ENCODE results near the gene TCP11L2. TPM values are rescaled to one million over a fixed set of nuclear protein-coding genes. Genes with fewer than 3 reads are reported as not detected.
"Not testable (repeated sequence)": the region's sequence is repeated elsewhere in the genome, so short reads cannot be mapped to it uniquely, and the experiment has no call there.

Gene TCP11L2
- total RNA-seq, 1 experiment from 2014 or later = 6.1 TPM

GRCh38 chr12:106380954-106381353, 78.4 kb downstream of the TCP11L2 start:
- no peaks in the 10 kb centered on the region for H3K4me1 Mint-ChIP-seq
- no CpG with 5 or more reads among the region's 1 CpG for WGBS (ENCODE audit: extremely low coverage, insufficient read length, low lambda C conversion rate)
- no peaks in the 10 kb centered on the region for H3K27me3 Mint-ChIP-seq (ENCODE audit: low read depth)
- no peaks in the 10 kb centered on the region for H3K27me3 ChIP-seq (ENCODE audit: insufficient read depth, low read length)
- H3K9me3 ChIP-seq (ENCODE audit: control insufficient read depth, low read depth, low read length) = no peaks in the 10 kb centered on the region
- no peak overlapping the region for H3K27ac Mint-ChIP-seq
- no peak overlapping the region for H3K4me3 Mint-ChIP-seq
- H4K20me1 ChIP-seq (ENCODE audit: control insufficient read depth, insufficient read depth, insufficient read length) = no peaks in the 10 kb centered on the region
- no peak overlapping the region for H4K8ac ChIP-seq (replicated peaks; ENCODE audit: insufficient read length, low read depth, low read length)
- H3K36me3 Mint-ChIP-seq (ENCODE audit: insufficient read depth in 1 of 3, low read depth in 3 of 3) = peaks cover 19 to 41% (median 20%) of the 10 kb centered on the region in 3 experiments
- no peak overlapping the region for H4K91ac ChIP-seq (ENCODE audit: insufficient read length, low read depth, low read length)
- no peak overlapping the region for H3K4ac ChIP-seq (ENCODE audit: low read depth, low read length)
- no peak overlapping the region for H3K9ac ChIP-seq (ENCODE audit: extremely low read depth, insufficient read length, low read length)
- H3K4me2 ChIP-seq (ENCODE audit: insufficient read depth, insufficient read length, low read length) = no peak overlapping the region
- H3K18ac ChIP-seq (ENCODE audit: insufficient read length, low read depth, low read length) = no peak overlapping the region
- H2BK5ac ChIP-seq (ENCODE audit: insufficient read length, low read length) = no peak overlapping the region
- no peaks in the 10 kb centered on the region for H3K79me1 ChIP-seq (ENCODE audit: insufficient read depth, low read depth, low read length, poor library complexity, severe bottlenecking)
- no peak overlapping the region for H3T11ph ChIP-seq (ENCODE audit: low read length)
- H2AK5ac ChIP-seq (ENCODE audit: insufficient read length, low read length) = no peak overlapping the region
- no peak overlapping the region for H2BK15ac ChIP-seq (ENCODE audit: low read depth, low read length)
- H3K9me3 Mint-ChIP-seq = peaks cover 0 to 4% of the 10 kb centered on the region in 2 experiments; a peak in 1 of 5 replicates
- H3K14ac ChIP-seq (ENCODE audit: insufficient read depth, low read length) = no peak overlapping the region
- no peak overlapping the region for H4K5ac ChIP-seq (ENCODE audit: insufficient read length, low read depth, low read length)
- H2BK12ac ChIP-seq (ENCODE audit: insufficient read length, low read depth, low read length) = no peak overlapping the region
- DNase-seq = no peak
- H2AFZ ChIP-seq (ENCODE audit: low read length) = no peak overlapping the region
- no peaks in the 10 kb centered on the region for H3K23me2 ChIP-seq (ENCODE audit: insufficient read length, low read depth, low read length, poor library complexity, severe bottlenecking)
- no peak overlapping the region for H2BK120ac ChIP-seq (ENCODE audit: low read depth, low read length, poor library complexity, severe bottlenecking)
- H3K79me2 ChIP-seq (ENCODE audit: insufficient read depth, low read length) = no peaks in the 10 kb centered on the region
- H3K27ac ChIP-seq (ENCODE audit: insufficient read length, low read depth, low read length) = no peak overlapping the region
- TF ChIP-seq, protein P1, sequence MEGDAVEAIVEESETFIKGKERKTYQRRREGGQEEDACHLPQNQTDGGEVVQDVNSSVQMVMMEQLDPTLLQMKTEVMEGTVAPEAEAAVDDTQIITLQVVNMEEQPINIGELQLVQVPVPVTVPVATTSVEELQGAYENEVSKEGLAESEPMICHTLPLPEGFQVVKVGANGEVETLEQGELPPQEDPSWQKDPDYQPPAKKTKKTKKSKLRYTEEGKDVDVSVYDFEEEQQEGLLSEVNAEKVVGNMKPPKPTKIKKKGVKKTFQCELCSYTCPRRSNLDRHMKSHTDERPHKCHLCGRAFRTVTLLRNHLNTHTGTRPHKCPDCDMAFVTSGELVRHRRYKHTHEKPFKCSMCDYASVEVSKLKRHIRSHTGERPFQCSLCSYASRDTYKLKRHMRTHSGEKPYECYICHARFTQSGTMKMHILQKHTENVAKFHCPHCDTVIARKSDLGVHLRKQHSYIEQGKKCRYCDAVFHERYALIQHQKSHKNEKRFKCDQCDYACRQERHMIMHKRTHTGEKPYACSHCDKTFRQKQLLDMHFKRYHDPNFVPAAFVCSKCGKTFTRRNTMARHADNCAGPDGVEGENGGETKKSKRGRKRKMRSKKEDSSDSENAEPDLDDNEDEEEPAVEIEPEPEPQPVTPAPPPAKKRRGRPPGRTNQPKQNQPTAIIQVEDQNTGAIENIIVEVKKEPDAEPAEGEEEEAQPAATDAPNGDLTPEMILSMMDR (conservative IDR thresholded peaks at IDR 0.05) = no peak
- H3K23ac ChIP-seq (ENCODE audit: insufficient read length, low read depth, low read length) = no peak overlapping the region
- no peak overlapping the region for H2BK20ac ChIP-seq (ENCODE audit: low read depth, low read length, poor library complexity, severe bottlenecking)
- no peaks in the 10 kb centered on the region for H3K4me1 ChIP-seq (ENCODE audit: insufficient read depth, low read length)
- H3K56ac ChIP-seq (ENCODE audit: insufficient read length, low read depth, low read length) = no peak overlapping the region

DNA sequence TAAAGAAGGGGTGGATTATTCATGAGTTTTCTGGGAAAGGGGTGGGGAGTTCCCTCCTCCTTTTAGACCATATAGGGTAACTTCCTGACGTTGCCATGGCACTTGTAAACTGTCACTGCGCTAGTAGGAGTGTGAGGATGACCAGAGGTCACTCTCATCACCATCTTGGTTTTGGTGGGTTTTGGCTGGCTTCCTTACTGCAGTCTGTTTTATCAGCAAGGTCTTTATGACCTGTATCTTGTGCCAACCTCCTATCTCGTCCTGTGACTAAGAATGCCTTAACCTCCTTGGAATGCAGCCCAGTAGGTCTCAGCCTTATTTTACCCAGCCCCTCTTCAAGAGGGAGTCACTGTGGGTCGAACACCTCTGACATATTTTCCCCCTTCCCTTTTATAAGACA, 79.3 kb downstream of the TCP11L2 start:
- WGBS (ENCODE audit: extremely low coverage, insufficient read length, low lambda C conversion rate) = no CpG with 5 or more reads among the region's 4 CpGs
- not testable (repeated sequence) for H2BK5ac ChIP-seq (ENCODE audit: insufficient read length, low read length); H4K91ac ChIP-seq (ENCODE audit: insufficient read length, low read depth, low read length); H3K27me3 Mint-ChIP-seq (ENCODE audit: low read depth); H3K9ac ChIP-seq (ENCODE audit: extremely low read depth, insufficient read length, low read length); H4K8ac ChIP-seq (replicated peaks; ENCODE audit: insufficient read length, low read depth, low read length); H3K4me1 Mint-ChIP-seq; H2BK12ac ChIP-seq (ENCODE audit: insufficient read length, low read depth, low read length); DNase-seq; H3K23me2 ChIP-seq (ENCODE audit: insufficient read length, low read depth, low read length, poor library complexity, severe bottlenecking); H4K20me1 ChIP-seq (ENCODE audit: control insufficient read depth, insufficient read depth, insufficient read length); H3K23ac ChIP-seq (ENCODE audit: insufficient read length, low read depth, low read length); H4K5ac ChIP-seq (ENCODE audit: insufficient read length, low read depth, low read length); H2BK15ac ChIP-seq (ENCODE audit: low read depth, low read length); H2BK20ac ChIP-seq (ENCODE audit: low read depth, low read length, poor library complexity, severe bottlenecking); H3K18ac ChIP-seq (ENCODE audit: insufficient read length, low read depth, low read length); H3K4me3 Mint-ChIP-seq; H2AFZ ChIP-seq (ENCODE audit: low read length); H3K79me1 ChIP-seq (ENCODE audit: insufficient read depth, low read depth, low read length, poor library complexity, severe bottlenecking); H2BK120ac ChIP-seq (ENCODE audit: low read depth, low read length, poor library complexity, severe bottlenecking); H3K27ac Mint-ChIP-seq; H3K4me2 ChIP-seq (ENCODE audit: insufficient read depth, insufficient read length, low read length); H3K4ac ChIP-seq (ENCODE audit: low read depth, low read length); H3K9me3 Mint-ChIP-seq; H3K4me1 ChIP-seq (ENCODE audit: insufficient read depth, low read length); H3K14ac ChIP-seq (ENCODE audit: insufficient read depth, low read length); H2AK5ac ChIP-seq (ENCODE audit: insufficient read length, low read length); H3K9me3 ChIP-seq (ENCODE audit: control insufficient read depth, low read depth, low read length); H3K27me3 ChIP-seq (ENCODE audit: insufficient read depth, low read length); H3T11ph ChIP-seq (ENCODE audit: low read length); H3K79me2 ChIP-seq (ENCODE audit: insufficient read depth, low read length); H3K56ac ChIP-seq (ENCODE audit: insufficient read length, low read depth, low read length); H3K27ac ChIP-seq (ENCODE audit: insufficient read length, low read depth, low read length)
- H3K36me3 Mint-ChIP-seq (ENCODE audit: insufficient read depth in 1 of 3, low read depth in 3 of 3) = peaks cover 17 to 42% (median 20%) of the 10 kb centered on the region in 3 experiments
